Neural cell (in vitro differentiated cells): ENCODE results near the gene FHIT.

ENCODE experiments used
- CTCF ChIP-seq: fragments of 450-650 bp; IDR thresholded peaks from 2 replicates; pipeline ENCODE4 v1.5.1; 2014; ENCODE audit warnings: antibody characterized with exemption, mild to moderate bottlenecking, moderate library complexity; ENCODE audit not compliant: poor library complexity, severe bottlenecking
- EP300 ChIP-seq: fragments of 450-650 bp; conservative IDR thresholded peaks from 2 replicates; pipeline ENCODE4 v1.6.1; 2014; ENCODE audit warnings: antibody characterized with exemption, mild to moderate bottlenecking, moderate library complexity; ENCODE audit not compliant: poor library complexity, severe bottlenecking
- EZH2 ChIP-seq: fragments of 200-600, 300-800 bp; shearing (Covaris generic), sonication (generic); IDR thresholded peaks from 2 replicates; pipeline ENCODE4 v1.6.1; 2014; ENCODE audit warnings: antibody characterized with exemption, low read length, borderline replicate concordance, mild to moderate bottlenecking; ENCODE audit not compliant: insufficient read depth, poor library complexity, severe bottlenecking
- POLR2AphosphoS5 ChIP-seq: IDR thresholded peaks from 2 replicates; pipeline ENCODE4 v1.6.1; 2012
- SMC3 ChIP-seq: fragments of 450-650 bp; conservative IDR thresholded peaks from 2 replicates; pipeline ENCODE4 v1.6.1; 2014; ENCODE audit warnings: antibody characterized with exemption, mild to moderate bottlenecking, moderate library complexity; ENCODE audit not compliant: poor library complexity

DNA sequence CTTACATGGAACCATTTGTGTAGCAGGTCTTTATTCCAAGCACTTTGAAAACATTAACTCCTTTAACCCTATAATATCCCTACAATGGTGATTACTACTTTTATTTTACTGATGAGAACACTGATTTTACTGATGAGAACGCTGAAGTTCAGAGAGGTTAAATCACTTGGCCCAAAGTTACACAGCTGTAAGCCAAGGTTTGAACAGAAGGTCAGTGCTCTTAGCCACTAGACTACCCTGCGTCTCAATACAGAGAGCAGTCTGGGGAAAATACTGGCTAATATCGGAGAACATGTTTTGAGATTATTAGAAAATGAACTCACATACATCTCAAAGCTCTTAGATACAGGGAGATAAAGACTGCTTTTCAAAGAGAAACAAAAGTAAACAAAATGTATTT, 827.2 kb downstream of the FHIT start:
- no peak for TF ChIP-seq CTCF
- no peak for TF ChIP-seq EZH2
- TF ChIP-seq POLR2AphosphoS5: no peak
- no peak for TF ChIP-seq SMC3
- no peak for TF ChIP-seq EP300
